ENCODE data around the gene STAC3.

Gene STAC3

GRCh38 chr12:57211791-57212700 lies 38.9 kb downstream of the STAC3 start:
- no peak for DNase-seq

- no peak for DNase-seq
Observed at GRCh38 chr12:57210926-57211692, 39.9 kb downstream of the STAC3 start.

GRCh38 chr12:57210461-57210860 lies 40.5 kb downstream of the STAC3 start:
- no peak for DNase-seq

- DNase-seq, result no peak
Observed at GRCh38 chr12:57209916-57210315, 41.1 kb downstream of the STAC3 start.

DNA sequence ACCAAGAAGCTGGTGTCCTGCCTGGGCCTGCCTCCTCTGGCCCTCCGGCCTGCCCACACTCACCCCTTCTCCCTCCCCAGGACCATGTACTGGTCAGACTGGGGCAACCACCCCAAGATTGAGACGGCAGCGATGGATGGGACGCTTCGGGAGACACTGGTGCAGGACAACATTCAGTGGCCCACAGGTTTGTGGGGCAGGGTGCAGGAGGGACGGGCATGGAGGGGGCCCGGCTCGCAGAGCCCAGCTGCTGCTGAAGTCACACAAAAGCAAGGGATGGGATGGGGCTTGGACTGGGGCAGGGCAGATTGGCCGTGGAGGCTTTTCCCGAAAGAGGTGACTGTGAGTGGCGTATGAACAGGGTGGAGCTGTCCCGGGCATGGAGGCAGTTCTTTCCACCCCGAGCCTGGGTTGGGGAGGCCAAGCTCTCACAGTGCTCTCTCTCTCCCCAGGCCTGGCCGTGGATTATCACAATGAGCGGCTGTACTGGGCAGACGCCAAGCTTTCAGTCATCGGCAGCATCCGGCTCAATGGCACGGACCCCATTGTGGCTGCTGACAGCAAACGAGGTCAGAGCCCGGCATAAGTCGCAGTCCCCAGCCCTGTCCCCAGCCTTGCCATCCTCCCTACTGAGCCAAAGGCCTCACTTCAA lies 42.2 kb downstream of the STAC3 start:
- DNase-seq, result peak in 40 of 51 donors; percentile 15 to 76 (median 53)

DNA sequence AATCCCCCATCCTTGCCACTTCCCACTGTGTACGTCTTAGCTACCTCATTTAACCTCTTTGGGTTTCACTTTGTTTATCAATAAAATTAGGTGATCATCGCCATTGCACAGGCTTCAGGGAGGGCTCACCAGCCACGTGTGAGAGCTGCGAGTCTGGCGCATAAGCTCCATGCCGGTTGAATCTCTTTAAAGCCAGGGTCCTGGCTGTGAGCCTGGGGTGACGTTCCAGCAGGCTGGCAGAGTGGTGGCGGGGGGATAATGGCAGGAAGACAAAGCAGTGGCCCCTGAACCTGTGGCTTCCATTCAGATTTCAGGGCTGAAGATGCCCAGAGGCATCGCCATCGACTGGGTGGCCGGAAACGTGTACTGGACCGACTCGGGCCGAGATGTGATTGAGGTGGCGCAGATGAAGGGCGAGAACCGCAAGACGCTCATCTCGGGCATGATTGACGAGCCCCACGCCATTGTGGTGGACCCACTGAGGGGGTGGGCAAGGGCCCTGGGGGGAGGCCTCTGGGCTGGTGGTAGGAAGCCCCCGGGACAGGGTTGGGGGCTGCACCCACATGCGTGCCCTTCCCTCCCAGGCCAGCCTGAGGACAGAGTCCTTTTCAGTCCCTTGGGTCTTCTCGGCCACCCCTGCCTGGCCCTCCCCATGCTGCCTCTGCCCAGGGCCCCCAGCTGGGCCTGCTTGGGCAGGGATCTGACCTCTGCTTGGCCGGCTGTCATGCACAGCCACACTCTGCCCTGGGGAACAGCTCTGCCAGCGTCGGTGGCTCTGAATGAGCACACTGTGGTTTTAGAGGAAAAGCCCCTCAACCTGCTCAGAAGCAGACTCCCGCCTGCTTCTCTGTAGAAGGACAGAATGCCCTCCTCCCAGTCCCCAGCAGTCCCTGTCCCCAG lies 43.0 kb downstream of the STAC3 start:
- peak in 9 of 51 donors; percentile 13 to 31 (median 15) for DNase-seq

DNA sequence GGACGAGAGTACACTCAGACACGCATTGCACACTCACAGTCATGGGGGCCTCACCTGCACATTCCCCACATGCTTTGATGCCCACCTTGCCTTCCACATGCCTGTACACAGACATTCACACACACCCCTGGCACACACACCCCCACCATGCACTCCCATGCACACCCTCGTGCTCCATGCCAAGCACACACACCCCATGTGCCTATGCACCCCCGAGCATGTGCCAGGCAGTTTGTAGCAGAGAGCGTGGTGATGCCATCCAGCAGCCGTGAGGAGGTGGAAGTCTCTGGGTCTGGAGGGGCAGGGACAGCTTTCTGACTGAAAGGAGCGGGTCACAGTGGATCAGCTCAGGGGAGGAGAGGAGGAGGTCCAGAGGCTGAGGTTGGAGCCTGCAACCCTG lies 45.1 kb downstream of the STAC3 start:
- no peak for DNase-seq

DNA sequence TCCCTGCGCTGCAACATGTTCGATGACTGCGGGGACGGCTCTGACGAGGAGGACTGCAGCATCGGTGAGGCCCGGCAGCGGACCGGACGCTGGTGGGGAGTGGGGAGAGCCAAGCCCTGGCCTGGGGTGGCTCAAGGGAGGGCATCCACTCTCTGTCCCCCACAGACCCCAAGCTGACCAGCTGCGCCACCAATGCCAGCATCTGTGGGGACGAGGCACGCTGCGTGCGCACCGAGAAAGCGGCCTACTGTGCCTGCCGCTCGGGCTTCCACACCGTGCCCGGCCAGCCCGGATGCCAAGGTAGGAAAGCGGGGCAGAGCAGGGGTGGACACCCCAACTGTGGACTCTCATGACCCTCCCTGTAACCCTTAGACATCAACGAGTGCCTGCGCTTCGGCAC lies 45.8 kb downstream of the STAC3 start:
- no peak for DNase-seq

- no peak for DNase-seq
Observed at GRCh38 chr12:57204454-57204853, 46.5 kb downstream of the STAC3 start.

DNA sequence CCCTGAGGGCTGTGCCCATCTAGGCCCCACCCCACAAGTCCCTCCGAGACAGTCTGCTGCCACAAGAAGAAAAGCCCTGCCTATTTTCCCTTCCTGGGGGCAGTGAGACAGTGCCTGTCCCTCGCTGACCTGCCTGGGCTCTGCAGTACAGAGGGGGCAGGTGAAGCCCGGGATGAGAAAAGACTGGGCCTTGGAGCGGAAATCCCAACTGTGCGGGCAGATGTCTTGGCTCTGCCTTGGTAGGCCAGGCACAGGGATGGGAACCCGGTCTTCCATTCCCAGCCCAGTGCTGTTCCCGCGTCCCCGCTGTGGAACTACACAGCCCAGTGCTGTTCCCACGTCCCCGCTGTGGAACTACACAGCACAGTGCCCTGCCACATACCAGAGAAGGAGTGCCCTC lies 47.2 kb downstream of the STAC3 start:
- DNase-seq, result no peak

DNA sequence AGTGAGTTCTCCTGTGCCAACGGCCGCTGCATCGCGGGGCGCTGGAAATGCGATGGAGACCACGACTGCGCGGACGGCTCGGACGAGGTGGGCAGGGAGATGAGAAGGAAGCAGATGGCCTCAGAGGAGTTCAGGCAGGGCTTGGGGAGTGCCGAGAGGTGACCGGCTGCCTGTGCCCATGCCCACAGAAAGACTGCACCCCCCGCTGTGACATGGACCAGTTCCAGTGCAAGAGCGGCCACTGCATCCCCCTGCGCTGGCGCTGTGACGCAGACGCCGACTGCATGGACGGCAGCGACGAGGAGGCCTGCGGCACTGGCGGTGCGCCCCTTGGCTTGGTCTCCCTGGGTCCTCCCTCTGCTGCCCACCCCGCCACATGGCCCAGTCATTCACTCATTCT lies 47.8 kb downstream of the STAC3 start:
- no peak for DNase-seq

DNA sequence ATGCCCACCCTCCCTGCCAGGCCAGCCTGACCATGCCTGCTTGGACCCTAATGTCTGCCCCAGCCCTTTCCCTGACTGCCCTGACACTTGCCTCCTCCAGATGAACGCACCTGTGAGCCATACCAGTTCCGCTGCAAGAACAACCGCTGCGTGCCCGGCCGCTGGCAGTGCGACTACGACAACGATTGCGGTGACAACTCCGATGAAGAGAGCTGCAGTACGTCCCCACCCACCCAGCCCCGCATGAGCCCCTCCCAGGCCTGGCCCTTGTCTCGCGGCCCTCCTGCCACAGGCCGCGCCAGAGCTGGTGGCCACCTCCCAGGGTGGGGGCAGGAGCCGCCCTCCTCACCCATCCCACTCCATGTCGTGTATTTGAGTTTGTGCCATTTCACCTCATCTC lies 48.7 kb downstream of the STAC3 start:
- no peak for DNase-seq

DNA sequence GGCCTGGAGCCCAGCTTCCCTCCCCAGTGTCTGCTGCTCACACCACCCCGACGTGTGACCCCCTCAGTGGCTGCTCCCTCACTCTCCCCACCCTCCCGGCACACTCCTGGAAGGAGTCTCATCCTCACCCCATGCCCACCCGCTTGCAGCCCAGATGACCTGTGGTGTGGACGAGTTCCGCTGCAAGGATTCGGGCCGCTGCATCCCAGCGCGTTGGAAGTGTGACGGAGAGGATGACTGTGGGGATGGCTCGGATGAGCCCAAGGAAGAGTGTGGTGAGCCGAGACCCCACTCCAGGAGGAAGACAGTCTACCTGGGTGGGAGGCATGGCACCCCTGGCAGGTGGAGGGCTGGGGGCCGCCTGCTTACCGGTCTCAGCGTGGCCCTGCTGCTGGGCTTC lies 49.4 kb downstream of the STAC3 start:
- DNase-seq, result peak in 3 of 51 donors; percentile 8 to 49 (median 19)

- DNase-seq, result no peak
Observed at GRCh38 chr12:57201219-57201618, 49.8 kb downstream of the STAC3 start.

DNA sequence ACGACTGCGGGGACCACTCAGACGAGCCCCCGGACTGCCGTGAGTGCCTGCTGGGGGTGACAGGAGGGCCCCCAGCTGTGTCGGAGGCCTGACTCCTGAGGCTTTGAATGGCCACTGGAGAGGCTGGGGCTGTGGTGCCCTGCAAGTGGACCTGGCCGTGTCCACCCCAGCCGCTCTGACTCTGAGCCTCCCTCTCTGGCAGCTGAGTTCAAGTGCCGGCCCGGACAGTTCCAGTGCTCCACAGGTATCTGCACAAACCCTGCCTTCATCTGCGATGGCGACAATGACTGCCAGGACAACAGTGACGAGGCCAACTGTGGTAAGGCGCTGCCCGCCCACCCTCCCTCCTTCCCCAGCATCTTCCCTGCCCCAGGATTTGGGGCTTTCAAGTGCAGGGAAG lies 50.5 kb downstream of the STAC3 start:
- no peak for DNase-seq

DNA sequence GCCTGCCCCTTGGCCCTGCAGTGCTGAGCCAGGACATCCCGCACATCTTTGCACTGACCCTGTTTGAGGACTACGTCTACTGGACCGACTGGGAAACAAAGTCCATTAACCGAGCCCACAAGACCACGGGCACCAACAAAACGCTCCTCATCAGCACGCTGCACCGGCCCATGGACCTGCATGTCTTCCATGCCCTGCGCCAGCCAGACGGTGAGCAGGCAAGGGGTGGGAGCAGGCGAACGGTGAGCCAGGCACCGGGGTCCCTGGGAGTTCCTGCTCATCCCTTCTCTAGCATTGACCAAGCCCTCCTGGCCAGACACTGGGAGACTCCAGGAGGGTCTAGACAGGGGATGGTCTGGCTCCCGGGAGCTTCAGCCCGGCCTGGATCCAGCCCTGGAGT lies 51.8 kb downstream of the STAC3 start:
- no peak for DNase-seq

DNA sequence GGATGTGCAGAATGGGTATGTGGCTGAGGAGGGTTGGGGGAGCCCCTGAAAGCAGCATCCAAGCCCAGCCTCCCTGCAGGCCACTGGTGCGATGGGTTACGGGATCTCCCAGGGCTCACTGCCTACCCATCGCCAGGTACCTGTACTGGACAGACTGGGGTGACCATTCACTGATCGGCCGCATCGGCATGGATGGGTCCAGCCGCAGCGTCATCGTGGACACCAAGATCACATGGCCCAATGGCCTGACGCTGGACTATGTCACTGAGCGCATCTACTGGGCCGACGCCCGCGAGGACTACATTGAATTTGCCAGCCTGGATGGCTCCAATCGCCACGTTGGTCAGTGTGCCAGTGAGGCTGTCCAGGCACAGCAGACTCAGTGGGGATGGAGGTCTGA lies 52.7 kb downstream of the STAC3 start:
- DNase-seq, result no peak

- DNase-seq, result no peak
Observed at GRCh38 chr12:57196956-57197355, 54.0 kb downstream of the STAC3 start.

- peak in 1 of 51 donors; percentile 20 for DNase-seq
Observed at GRCh38 chr12:57196439-57196838, 54.5 kb downstream of the STAC3 start.

- DNase-seq, result peak in 1 of 51 donors; percentile 20
Observed at GRCh38 chr12:57195611-57196371, 55.2 kb downstream of the STAC3 start.

Data from hypothalamus (tissue), 51 donors.